Measurements from ENCODE around the gene GPATCH2. TPM values are rescaled to one million over a fixed set of nuclear protein-coding genes. Genes with fewer than 3 reads are reported as not detected.
"Not testable (repeated sequence)": the region's sequence is repeated elsewhere in the genome, so short reads cannot be mapped to it uniquely, and the experiment has no call there.

GPATCH2 gene
- total RNA-seq, 1 experiment from 2014 or later, result 6.0 TPM

DNA sequence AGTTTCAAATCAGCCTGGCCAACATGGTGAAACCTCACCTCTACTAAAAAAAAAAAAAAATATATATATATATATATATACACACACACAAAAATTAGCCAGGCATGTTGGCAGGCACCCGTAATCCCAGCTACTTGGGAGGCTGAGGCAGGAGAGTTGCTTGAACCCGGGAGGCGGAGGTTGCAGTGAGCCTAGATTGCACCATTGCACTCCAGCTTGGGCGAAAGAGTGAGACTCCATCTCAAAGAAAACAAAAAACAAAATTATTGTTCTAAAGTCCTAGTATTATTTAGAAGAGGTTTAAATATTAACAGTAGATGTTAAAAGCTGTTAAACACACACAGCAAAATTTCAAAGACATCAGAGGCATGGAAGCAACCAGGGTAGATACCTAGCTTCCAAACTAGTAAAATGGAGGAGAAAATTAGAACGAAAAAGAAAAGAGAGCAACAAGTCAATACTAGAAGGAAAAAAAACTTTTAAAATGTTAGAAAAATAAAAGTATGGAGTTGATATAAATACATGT, 46.5 kb downstream of the GPATCH2 start:
- not testable (repeated sequence) for DNase-seq (ENCODE audit: low spot score)

DNA sequence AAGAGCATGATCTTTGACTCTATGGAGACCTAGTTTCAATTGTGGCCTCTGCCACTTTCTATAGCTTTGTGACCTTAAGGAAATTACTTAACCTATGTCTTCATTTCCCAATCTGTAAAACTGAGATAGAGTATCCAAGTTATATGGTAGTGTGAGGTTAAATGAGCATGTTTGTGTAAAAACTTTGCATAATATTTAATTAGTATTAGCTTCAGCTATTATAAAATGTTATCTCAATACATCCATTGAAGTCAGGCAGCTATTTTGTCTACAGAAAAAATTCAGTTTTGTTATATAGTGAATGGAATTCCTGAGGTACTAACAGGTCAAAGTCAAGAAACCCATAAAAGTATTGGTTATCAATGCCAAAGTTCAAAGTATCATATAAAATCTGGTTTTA, 53.6 kb downstream of the GPATCH2 start:
- DNase-seq (ENCODE audit: low spot score), result no peak

DNA sequence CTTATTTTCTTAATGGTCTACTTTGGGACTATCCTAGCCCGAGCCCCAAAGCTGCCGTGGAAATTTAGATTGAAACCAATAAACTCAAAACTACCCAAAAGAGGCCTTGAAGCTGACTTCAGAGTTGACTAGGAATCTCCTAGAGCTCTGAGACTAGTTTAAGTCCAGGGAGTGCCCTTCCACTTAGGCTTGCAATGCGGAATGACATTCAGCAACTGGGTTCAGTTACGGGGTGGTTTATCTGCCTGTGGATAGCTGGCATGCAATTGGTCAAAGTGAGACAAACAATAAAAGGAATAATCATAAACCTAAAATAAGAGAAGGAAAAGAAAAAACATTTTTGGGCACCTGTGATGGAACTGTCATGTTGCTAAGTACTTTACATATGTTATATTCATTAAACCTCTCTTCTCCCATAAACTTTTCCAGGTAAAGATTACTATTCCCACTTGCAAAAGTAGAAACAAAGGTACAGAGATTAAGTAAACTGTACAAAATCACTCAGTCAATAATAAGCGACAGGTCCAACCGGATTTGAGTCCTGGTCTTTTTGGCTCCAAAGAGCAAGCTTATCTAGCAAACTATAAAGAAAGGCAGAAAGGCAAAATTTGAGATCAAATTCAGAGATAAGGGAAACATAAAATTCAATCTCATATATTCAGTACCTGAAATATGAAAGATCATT, 56.5 kb downstream of the GPATCH2 start:
- DNase-seq (ENCODE audit: low spot score), result peak; percentile 32

DNA sequence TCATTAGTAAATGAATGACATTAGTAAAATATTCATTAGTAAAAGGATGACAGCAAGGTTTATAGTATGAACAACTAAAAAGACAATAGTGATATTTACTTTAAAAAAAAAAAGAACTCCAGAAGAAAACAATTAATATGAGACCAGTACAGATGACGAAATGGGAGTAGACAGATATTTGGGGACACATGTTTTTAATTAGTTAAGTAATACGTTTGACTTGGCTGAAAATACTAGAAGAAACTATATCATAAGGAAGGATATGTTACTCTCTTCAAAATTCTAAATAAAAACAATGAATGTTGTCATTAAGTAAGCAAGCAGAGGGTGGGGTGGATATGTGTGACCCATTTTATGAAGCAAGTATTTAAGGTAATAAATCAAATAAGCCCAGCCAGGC, 61.9 kb downstream of the GPATCH2 start:
- DNase-seq (ENCODE audit: low spot score), result no peak

DNA sequence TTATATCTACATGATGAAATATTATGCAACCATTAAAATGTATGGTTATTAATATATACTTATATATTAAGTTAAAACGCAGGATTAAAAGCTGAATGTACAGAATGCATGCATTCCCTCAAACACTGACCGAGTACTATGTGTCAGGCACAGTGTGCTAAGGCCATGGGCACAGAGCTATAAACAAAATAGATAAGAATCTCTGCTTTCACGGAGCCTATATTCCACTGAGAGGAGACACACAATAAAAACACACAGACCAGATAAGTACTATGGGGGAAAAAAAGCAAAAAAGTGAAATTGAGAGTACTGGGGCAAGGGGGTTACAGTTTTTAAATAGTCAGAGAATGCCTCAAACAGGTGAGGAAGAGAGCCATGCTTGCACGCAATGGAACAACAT, 62.7 kb downstream of the GPATCH2 start:
- DNase-seq (ENCODE audit: low spot score), result no peak

DNA sequence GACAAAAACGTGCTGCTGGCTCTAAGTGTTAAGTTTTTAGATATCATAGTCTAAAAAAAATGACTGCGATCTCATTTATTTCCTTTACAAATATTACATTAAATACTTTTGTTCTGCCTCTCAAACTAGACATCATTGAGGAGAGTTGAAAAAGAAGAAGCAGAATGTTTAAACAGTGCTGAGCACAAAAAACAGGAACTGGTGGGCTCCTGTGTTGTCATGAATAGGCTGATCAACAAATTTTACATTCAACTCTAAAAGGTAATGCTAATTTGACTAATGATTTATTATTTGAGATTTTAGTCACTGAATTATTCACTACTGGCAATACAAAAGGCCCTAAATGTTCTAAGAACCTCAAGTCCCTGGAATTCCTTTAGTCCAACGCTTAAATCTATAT, 66.1 kb downstream of the GPATCH2 start:
- DNase-seq (ENCODE audit: low spot score), result no peak

DNA sequence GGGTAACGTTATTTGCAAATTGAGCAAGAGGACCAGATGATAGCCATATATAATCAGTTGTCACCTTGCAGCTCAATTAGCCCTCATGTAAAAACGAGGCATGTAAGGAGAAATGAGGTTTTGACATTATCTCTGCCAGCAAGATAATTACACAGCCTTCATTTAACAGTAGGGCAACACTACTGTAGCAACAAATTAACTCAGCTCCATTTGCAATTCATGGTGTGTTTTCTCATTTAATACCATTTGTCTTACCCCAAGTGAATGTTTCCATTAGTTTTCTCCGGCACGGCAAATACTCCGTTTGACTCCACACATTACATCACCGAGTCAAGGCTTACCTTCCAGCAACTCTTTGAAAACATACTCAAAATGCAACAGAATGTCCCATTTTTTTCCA, 66.7 kb downstream of the GPATCH2 start:
- DNase-seq (ENCODE audit: low spot score), result no peak

DNA sequence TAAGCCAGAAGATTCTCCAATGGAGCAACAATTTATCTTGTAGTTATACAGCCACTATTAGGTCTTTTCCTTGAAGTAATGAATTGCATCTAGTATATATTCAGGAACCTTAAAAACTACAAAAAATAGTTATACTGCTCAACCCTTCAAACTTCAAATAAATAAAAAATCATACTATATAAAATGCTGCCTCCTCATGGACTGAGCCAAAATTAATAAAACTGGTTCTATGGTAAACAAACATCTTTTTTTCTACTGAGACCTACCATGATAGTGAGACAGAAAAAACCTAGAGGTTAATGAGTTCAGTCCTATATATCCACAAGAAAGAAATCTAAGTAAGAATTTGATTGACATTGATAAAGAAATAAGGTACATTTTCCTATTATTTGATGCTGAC, 67.7 kb downstream of the GPATCH2 start:
- no peak for DNase-seq (ENCODE audit: low spot score)

DNA sequence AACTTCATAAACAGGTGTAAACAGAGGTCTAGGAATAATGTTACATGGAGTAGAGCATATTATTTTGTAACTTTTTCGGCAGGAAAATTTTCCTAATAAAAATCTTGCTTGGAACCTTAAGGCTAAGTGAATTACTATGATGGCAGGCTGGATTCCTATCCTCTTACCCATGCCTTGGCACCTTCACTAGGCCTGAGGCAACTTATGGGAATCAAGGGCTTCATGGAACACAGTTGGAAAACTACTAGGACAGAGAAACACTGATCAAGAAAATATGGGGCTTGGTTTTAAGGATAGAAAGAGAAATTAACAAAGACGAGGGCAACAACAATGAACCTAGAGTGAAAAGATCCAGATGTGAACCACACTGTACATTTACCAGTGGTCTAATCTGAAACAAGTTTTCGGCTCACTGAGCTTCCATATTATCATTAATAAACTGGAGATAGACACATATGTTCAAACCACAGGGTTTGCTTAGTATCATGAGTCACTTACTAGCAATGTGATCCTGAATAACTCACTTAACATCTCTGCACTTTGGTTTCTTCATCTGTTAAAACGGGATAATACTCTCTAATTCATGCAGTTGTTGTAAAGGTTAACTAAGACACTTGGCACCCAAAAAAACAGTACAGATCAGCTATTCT, 68.5 kb downstream of the GPATCH2 start:
- no peak for DNase-seq (ENCODE audit: low spot score)

DNA sequence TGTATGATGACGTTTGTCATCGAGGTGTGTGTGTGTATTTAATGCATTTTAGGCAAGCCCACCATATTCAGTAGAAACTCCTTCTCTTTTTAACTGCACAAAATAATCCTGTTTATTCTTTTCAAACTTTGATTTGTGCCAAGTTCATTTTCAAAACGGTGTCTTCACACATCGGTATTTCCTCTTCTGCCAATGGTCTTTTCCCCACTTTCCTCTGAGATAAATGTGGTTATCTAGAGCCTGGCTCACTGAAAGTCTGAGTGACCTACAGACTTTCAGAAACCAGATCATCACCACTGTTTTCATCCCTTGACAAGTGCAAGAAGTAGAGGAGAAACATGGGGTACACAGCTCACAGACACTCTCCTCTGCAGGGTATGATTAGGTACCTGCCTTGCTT, 69.4 kb downstream of the GPATCH2 start:
- no peak for DNase-seq (ENCODE audit: low spot score)

DNA sequence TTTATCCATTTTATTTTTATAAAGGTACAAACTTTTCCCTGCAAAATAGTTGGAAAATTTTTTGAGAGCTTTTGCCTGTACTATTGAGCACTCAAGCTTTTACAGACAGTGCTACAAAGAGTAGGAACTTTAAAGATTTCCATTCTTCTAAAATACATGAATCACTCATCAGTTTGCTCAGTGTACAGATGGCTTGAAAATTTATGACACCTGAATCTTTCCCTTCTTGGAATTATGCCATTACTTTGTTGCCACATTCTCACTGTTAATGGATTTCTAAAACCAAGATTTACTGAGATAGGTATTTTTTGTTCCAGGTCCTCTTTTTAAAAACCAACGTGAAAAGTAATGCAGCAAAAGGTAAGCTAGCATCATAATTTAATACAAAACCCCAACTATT, 76.0 kb downstream of the GPATCH2 start:
- no peak for DNase-seq (ENCODE audit: low spot score)

DNA sequence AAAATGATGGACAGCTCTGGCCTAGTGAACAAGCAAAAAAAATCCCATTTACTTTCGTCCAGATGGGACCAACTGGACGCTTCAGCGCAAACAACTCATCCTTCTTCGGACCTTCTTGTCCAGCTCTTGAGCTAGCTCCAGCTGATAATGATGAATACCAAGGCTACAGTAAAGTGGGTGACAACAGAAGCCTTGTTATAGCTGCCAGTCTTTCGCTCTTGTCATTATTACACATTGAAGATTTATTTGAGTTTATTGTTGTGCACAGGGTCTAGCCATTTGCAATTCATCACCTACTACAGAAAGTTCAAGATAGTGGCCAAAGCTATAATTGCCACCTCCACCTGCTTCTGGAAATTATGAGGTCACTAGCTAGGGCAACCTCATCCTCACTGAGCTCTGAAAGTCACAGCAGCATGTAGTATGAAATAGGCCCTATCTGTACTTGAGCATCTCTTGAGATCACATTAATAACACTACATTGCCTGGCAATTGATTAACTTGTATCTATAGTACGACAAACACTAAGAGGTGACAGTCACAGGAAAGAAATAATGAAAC, 76.9 kb downstream of the GPATCH2 start:
- no peak for DNase-seq (ENCODE audit: low spot score)

DNA sequence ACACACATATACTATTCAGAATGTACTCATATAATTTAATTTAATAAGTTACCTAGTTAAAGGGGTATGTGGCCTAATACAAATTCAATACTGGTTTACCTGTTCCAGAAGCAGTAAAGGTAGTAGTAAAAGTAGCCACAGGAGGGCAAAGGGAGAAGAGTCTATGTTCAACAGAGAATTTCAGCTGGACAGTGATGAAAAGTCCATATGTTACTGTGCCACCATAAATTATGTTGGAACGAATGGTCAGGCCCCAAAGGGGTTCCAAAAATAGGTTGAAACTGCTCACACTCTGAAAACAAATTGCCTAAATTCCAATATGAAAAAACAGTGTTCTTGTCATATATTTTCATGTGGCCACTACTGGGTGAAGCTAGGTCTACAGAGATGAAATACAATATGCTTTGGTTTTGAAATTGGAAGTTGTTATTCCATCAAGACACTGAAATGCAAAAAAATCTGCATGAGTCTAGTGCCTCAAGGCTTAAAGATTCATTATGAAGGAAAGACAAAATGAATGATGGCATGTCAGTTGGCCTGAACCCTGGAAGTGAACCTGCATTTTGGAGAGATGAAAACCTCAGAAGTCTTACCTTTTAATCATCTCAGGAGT, 78.4 kb downstream of the GPATCH2 start:
- DNase-seq (ENCODE audit: low spot score), result no peak

DNA sequence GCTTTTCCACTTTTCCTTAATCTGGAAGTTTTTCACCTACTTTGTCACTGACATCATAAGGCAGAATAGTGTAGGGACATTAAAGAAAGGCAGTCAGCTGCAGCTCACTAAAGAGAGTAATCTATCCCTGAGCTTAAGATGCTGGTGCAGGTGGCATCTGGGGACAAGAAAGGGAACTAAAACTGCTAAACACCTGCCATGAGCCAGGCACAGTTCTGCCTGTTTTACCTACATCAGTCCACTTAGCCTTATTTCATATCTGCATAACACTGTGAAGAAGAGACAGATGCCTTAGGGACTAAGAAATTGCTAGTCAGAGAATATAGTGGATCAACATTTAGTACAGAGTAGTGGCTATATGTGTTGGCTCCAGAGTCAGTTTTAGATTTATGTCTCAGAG, 88.1 kb downstream of the GPATCH2 start:
- DNase-seq (ENCODE audit: low spot score), result no peak

DNA sequence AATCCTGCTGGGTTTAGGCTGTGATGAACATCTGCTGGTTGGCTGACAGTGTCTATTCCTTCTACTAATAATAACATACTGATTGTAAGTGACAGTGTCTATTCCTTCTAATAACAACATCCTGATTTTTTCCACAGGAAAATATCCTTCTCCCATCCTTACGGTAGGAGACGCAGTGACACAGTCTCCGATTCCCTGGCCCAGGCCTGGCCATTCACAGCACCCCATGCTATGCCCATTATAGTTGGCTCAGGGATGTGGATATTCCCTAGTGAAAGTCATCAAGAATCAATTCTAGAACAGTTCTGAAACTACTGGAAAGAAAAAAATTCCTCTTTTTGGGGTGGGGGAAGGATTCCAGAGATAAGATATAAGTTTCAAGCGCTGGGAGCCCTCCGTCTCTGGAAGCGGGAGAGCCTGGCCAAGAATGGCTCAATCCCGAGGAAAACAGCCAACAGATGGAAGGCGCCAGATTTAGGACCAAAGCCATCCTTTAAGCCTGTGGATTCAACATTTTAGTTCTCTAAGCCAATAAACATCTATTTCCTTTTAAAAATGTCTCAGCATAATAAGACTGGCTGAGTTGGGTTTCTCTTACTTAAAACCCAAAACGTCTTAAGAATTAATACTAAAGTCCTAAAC, 88.6 kb downstream of the GPATCH2 start:
- no peak for DNase-seq (ENCODE audit: low spot score)

DNA sequence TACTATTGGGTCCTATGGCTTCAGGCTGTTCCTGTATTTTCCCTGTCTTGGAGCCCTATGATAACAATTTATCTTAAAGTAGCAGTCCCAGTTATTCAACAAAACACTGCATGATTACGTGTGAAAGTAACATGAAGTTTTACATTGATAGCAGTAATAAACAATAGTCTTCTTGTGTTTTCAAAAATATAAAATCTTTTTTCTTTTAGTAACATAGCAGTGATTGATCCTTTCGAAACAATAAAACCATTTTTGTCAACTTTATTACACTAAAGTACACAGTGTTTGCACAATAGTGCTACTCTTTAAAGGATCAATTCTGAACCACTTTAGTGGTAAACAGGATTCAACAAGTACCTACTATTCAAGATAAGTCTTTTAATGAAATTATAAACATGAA, 90.6 kb downstream of the GPATCH2 start:
- DNase-seq (ENCODE audit: low spot score), result no peak

DNA sequence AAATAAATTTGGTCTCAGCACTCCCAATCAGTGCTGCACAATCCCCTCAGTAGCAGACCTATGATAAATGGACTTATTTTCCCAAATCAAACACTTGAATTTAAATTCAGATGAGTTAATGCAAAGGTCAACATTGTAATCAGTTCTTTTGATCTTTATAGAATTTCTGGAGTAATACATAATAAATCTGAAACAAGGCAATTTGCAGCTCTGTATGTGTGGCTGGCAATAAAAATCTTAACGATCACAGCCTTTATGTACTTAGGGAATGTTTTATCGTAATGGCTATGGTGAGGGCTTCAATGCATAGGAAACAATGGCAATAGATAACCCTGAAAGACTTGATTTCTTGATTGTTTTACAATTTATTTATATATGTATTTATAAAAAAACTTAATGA, 91.4 kb downstream of the GPATCH2 start:
- DNase-seq (ENCODE audit: low spot score), result peak; percentile 63

DNA sequence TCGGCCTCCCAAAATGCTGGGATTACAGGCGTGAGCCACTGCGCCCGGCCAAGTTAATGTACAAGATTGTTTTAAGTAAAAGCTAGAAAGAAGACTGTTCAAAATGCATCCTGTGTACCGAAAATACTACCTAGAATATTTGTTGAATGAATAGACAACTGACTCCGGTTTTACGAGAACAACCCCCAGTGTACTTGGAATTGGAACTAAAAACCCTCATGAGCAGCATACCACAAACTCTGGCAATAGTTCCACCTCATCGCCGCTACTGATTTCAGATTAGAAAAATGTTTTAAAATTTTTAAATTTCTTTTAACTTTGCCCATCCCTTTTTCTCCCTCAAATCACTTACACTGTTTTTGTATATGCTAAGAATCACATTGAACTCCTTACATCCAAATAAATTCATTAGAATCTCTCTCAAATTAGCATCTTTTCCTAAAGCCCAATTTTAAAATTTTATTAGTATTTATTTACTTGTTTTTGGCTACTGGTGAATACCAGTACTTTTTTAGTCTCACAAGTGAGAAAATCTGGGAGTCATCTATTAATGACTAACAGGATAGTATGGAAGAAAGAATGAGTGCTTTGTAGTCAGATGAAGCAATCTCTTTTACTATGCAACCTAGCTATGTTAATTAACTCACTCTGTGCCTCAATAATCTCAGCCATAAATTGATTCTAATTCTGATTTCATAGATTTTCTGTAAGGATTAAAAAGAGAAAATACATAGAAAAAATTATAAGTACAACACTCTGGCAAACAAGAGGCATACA, 95.1 kb downstream of the GPATCH2 start:
- no peak for DNase-seq (ENCODE audit: low spot score)

DNA sequence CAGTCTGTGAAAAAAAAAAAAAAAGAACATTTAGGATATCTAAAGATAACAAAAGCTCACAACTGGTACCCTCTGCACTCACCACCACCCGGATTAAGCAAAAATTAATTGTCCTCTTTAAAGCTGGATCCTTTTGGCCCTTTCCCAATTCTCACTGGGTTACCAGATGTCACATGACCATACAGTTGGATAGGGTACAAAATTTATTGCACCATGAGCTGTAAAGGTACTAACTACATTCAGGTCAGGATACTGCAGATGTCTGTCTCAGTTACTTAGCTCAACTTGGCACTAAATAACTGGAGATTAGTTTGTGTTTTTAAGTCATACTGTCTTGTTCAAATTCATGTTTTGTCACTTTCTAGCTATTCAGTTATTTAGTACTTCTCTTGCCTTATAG, 96.3 kb downstream of the GPATCH2 start:
- no peak for DNase-seq (ENCODE audit: low spot score)

DNA sequence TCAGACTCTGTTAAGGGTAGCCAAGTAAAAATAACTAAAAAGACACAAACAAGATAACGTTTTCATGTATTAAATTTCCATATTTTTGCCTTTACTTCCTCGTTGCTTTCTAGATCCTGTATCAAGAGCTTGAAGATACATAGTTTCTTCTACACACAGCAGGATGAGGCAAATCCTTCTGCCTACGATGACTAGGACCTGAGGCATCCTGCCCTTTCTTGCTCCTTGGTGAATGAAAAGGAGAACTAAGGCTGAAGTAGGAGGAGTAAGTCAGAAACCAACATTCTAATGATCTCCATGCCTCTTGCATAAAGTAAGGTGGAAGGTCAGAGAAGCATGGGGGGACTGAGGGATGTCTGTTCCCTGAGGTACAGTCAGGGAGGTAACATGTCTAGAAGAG, 102.6 kb downstream of the GPATCH2 start:
- no peak for DNase-seq (ENCODE audit: low spot score)

DNA sequence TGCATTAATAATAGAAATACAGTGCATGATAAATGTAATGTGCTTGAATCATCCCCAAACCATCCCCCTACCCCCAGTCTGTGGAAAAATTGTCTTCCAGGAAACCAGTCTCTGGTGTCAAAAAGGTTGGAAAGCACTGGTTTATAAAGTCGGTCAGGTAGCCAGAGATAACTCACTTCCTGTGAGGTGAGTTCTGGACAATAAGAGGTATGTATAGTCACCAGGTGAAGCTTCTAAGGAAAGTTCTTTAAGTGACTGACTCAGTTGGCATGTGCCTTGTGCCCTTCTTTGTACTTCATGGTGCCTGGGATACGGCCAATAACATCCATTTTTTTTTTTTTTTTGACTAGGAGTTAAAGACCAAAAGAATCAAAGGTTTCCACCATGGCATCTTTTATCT, 103.7 kb downstream of the GPATCH2 start:
- DNase-seq (ENCODE audit: low spot score), result no peak
